Muscle of leg (tissue), 11 donors: Measurements from ENCODE around the gene SLC9A3. TPM values are rescaled to one million over a fixed set of nuclear protein-coding genes. Genes with fewer than 3 reads are reported as not detected.
"Not testable (repeated sequence)": the region's sequence is repeated elsewhere in the genome, so short reads cannot be mapped to it uniquely, and the experiment has no call there.

ENCODE experiments used
- DNase-seq: peaks from one replicate; pipeline ENCODE4 v3.0.0; 2013
- H3K27ac ChIP-seq: one replicate; pipeline ENCODE4 v1.5.1; 2013; ENCODE audit warnings: mild to moderate bottlenecking, low read length, control low read depth
- H3K27me3 ChIP-seq: one replicate; pipeline ENCODE4 v1.6.1; 2013; ENCODE audit warnings: low read length; ENCODE audit not compliant: control insufficient read depth, insufficient read depth
- H3K36me3 ChIP-seq: one replicate; pipeline ENCODE4 v1.6.1; 2013; ENCODE audit warnings: low read length; ENCODE audit not compliant: control insufficient read depth, insufficient read depth
- H3K4me1 ChIP-seq: one replicate; pipeline ENCODE4 v1.6.1; 2013; ENCODE audit warnings: low read length; ENCODE audit not compliant: control insufficient read depth, insufficient read depth
- H3K4me3 ChIP-seq: one replicate; pipeline ENCODE4 v1.5.1; 2013; ENCODE audit warnings: low read length, control low read depth
- H3K9me3 ChIP-seq: replicated peaks from 2 replicates; pipeline ENCODE4 v1.6.1; 2013; ENCODE audit warnings: low read depth, low read length; ENCODE audit not compliant: control insufficient read depth
- WGBS: methylation state at CpG from one replicate; pipeline ENCODE4 v1.1.5; 2013; ENCODE audit warnings: missing lambda C conversion rate; ENCODE audit not compliant: insufficient coverage; 5-methylcytosine and 5-hydroxymethylcytosine counted together
- polyA plus RNA-seq, 8 donors: library from polyadenylated mRNA; unstranded; fragments of 120-200 nt; gene quantifications; one replicate each; pipeline versions ENCODE4 v1.2.1 to v1.2.3, GENCODE V29; 2013; ENCODE audit warnings: inconsistent platforms in 1 of 8, low replicate concordance in 1 of 8; ENCODE audit not compliant: insufficient read length in 8 of 8, insufficient read depth in 1 of 8
- total RNA-seq: library from RNA; stranded (reverse); fragments of 120-200 nt; gene quantifications from one replicate; pipeline ENCODE4 v1.2.4, GENCODE V29; 2013

Gene SLC9A3
- total and polyA plus RNA-seq, 9 donors: 1.2 to 8.2 (median 2.4) TPM

- Histone ChIP-seq H3K36me3 (peaks cover 9% of the 10 kb centered on the region), H3K4me3 (no peak overlapping the region), H3K27me3 (peaks cover 10% of the 10 kb centered on the region), H3K9me3 (no peaks in the 10 kb centered on the region), H3K4me1 (peaks cover 27% of the 10 kb centered on the region), H3K27ac (no peak overlapping the region)
- 75% methylated on average over 6 of the region's 8 CpGs for WGBS
- DNase-seq: no peak
Observed at GRCh38 chr5:475704-476101, 48.5 kb downstream of the SLC9A3 start.

GRCh38 chr5:474840-475661 lies 49.2 kb downstream of the SLC9A3 start:
- Histone ChIP-seq H3K4me3 (peak overlapping the region; percentile 27), H3K27ac (no peak overlapping the region), H3K36me3 (peaks cover 12% of the 10 kb centered on the region), H3K9me3 (no peaks in the 10 kb centered on the region), H3K4me1 (peaks cover 27% of the 10 kb centered on the region), H3K27me3 (peaks cover 10% of the 10 kb centered on the region)
- DNase-seq: no peak
- 2% methylated on average over 30 of the region's 50 CpGs for WGBS

DNA sequence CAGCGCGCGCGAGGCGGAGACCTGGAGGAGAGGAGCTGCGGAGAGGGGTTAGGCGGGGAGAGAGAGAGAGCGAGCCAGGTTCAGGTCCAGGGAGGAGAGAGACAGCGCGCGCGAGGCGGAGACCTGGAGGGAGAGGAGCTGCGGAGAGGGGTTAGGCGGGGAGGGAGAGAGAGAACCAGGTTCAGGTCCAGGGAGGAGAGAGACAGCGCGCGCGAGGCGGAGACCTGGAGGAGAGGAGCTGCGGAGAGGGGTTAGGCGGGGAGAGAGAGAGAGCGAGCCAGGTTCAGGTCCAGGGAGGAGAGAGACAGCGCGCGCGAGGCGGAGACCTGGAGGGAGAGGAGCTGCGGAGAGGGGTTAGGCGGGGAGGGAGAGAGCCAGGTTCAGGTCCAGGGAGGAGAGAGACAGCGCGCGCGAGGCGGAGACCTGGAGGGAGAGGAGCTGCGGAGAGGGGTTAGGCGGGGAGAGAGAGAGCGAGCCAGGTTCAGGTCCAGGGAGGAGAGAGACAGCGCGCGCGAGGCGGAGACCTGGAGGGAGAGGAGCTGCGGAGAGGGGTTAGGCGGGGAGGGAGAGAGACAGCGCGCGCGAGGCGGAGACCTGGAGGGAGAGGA lies 49.9 kb downstream of the SLC9A3 start:
- WGBS: 1% methylated on average over 16 of the region's 50 CpGs
- H3K27ac ChIP-seq, H3K27me3 ChIP-seq, DNase-seq, H3K9me3 ChIP-seq: not testable (repeated sequence)
- H3K4me1 ChIP-seq: peaks cover 27% of the 10 kb centered on the region
- peaks cover 18% of the 10 kb centered on the region for H3K36me3 ChIP-seq
- H3K4me3 ChIP-seq: peak overlapping the region; percentile 78

- H3K4me1 ChIP-seq: peaks cover 27% of the 10 kb centered on the region
- H3K36me3 ChIP-seq: peaks cover 20% of the 10 kb centered on the region
- DNase-seq: peak; percentile 55
- no peaks in the 10 kb centered on the region for H3K9me3 ChIP-seq
- peaks cover 10% of the 10 kb centered on the region for H3K27me3 ChIP-seq
- H3K27ac ChIP-seq: peak overlapping the region; percentile 42
- H3K4me3 ChIP-seq: peak overlapping the region; percentile 78
- WGBS: under 1% methylated on average over 41 of the region's 44 CpGs
Observed at GRCh38 chr5:473551-474192, 50.6 kb downstream of the SLC9A3 start.

- Histone ChIP-seq H3K27me3 (peaks cover 10% of the 10 kb centered on the region), H3K36me3 (peaks cover 23% of the 10 kb centered on the region), H3K4me3 (peak overlapping the region; percentile 78), H3K9me3 (no peaks in the 10 kb centered on the region), H3K4me1 (peaks cover 27% of the 10 kb centered on the region), H3K27ac (no peak overlapping the region)
- whole genome bisulfite sequencing: under 1% methylated on average over 135 of the region's 137 CpGs
- peak; percentile 92 for DNase-seq
Observed at GRCh38 chr5:472656-473550, 51.3 kb downstream of the SLC9A3 start.

GRCh38 chr5:472076-472655 lies 52.1 kb downstream of the SLC9A3 start:
- WGBS: 7% methylated on average over 24 of the region's 30 CpGs
- Histone ChIP-seq H3K9me3 (no peaks in the 10 kb centered on the region), H3K4me1 (peaks cover 27% of the 10 kb centered on the region), H3K4me3 (peak overlapping the region; percentile 69), H3K27ac (no peak overlapping the region), H3K27me3 (peaks cover 10% of the 10 kb centered on the region), H3K36me3 (peaks cover 24% of the 10 kb centered on the region)
- DNase-seq: no peak

DNA sequence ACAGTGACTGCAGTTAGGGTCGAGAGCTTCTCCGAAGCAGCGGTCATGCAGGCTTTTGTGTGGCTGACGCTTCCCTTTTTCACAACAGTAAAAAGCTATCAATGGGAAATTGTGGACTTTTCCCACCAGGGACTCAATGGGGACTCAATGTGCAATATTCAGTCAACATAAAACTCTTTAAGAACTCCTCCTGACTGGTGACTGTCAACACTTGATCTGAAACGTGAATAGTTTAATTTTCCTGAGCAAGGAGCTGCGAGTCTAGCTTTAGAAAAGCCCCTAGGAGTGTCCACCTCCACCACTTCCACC lies 52.5 kb downstream of the SLC9A3 start:
- no peaks in the 10 kb centered on the region for H3K9me3 ChIP-seq
- H3K4me1 ChIP-seq: peaks cover 27% of the 10 kb centered on the region
- peaks cover 10% of the 10 kb centered on the region for H3K27me3 ChIP-seq
- DNase-seq: no peak
- H3K27ac ChIP-seq: no peak overlapping the region
- H3K36me3 ChIP-seq: peaks cover 28% of the 10 kb centered on the region
- peak overlapping the region; percentile 69 for H3K4me3 ChIP-seq
- WGBS: 68% methylated on average over 4 of the region's 6 CpGs

DNA sequence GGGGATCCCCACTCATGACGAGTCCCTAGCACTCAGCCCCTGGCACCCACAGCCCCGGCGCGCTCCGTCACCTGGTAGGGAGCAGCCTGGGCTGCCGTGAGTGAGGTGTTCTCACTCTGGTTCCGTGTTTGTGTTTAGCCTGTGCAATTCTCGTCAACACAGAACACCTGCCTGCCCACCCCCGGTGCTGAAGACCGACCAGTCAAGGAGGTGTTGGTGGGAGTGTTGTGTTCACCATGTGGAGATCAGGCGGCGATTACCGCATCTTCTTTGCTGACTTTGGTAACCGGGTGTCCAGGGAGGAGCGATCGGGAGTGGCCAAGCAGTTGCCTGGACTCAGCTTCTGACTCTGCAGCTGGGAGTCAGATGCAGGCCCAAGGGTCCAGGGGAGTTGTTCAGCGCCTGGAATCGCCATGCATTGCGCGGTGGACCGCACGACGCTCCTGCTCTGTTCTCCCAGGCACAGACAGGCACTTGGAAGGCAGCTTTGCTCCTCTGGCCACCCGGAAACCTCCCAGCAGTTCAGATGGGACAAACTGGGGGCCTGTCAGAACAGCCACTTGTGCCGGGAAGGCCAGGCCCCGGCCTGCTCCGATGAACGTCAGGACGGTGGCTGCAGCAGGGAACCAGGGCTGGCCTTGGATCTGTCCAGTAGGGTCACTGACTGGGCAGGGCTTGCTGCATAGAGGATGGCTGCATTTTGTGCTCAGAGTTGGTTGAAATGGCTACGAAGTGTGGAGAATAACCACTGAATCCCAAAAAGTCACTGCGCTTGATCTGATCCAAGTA lies 53.1 kb downstream of the SLC9A3 start:
- peaks cover 10% of the 10 kb centered on the region for H3K27me3 ChIP-seq
- H3K4me3 ChIP-seq: no peak overlapping the region
- peaks cover 34% of the 10 kb centered on the region for H3K36me3 ChIP-seq
- 80% methylated on average over 31 of the region's 31 CpGs for whole genome bisulfite sequencing
- no peak overlapping the region for H3K27ac ChIP-seq
- no peaks in the 10 kb centered on the region for H3K9me3 ChIP-seq
- peaks cover 27% of the 10 kb centered on the region for H3K4me1 ChIP-seq
- DNase-seq: no peak
